DND-41 (cell line): ENCODE data around the gene PSMD13.

Experiments
- CTCF ChIP-seq: IDR thresholded peaks from 2 replicates; pipeline ENCODE4 v1.5.1; 2012; ENCODE audit warnings: borderline replicate concordance, low read length, moderate library complexity, mild to moderate bottlenecking; ENCODE audit not compliant: poor library complexity, severe bottlenecking; ENCODE audit errors: extremely low read depth
- EZH2 ChIP-seq: IDR thresholded peaks from 3 replicates; pipeline ENCODE4 v1.6.1; 2012; ENCODE audit warnings: borderline replicate concordance, low read depth, mild to moderate bottlenecking, moderate library complexity, low read length, inconsistent platforms; ENCODE audit not compliant: severe bottlenecking

DNA sequence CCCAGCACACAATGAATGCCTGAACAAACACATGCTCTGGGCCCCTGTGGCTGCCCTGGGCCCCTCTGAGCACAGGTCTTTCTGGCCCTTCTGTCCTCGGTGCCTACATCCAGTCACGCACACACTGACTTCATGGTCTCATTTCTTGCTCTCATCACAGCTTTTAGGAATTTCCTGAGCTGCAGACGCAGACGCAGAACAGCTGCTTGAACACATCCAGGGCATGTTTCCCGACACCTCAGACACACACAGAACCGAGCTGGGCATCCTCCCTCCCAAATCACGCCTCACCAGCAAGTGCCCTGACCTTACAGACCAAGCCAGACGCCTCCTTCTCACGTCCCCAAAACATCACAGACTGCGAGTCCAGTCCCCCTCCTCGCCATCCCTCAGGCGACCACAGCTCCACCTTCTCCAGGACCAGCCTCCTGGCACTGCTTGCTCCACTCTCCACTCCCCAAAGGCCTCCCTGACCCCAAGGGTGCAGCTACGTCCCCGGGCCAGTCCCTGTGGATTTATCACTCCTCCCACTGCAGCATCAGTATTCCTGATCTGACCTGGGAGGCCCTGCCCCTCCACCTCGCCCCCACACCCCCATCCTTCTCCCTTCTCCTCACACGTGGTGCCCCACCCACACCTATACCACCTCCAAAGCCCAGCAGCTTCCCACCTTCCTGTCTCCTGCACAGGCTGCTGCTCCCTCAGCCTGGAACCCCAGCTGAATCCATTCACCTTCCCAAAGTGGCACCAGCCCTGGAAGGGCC is 13.6 kb upstream of the PSMD13 start:
- TF ChIP-seq CTCF, result no peak
- no peak for TF ChIP-seq EZH2
